ENCODE measurements around the gene ROR1.

DNA sequence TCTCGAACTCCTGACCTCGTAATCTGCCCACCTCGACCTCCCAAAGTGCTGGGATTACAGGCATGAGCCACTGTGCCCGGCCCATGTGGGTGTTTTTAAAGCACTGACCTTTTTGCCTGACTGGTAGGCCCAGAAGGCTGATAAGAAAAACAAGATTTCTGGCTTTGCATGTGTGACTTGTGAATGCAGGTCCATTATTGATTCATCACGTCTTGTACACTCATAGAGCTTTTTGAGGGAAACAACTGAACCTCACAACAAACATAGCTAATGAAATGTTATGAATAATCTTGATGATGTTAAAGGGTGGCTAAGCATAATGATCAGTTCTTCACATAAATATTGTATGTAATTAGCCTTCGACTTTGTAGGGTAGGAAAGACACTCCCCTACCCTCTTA lies 288.7 kb downstream of the ROR1 start:
- TF ChIP-seq, protein P1, sequence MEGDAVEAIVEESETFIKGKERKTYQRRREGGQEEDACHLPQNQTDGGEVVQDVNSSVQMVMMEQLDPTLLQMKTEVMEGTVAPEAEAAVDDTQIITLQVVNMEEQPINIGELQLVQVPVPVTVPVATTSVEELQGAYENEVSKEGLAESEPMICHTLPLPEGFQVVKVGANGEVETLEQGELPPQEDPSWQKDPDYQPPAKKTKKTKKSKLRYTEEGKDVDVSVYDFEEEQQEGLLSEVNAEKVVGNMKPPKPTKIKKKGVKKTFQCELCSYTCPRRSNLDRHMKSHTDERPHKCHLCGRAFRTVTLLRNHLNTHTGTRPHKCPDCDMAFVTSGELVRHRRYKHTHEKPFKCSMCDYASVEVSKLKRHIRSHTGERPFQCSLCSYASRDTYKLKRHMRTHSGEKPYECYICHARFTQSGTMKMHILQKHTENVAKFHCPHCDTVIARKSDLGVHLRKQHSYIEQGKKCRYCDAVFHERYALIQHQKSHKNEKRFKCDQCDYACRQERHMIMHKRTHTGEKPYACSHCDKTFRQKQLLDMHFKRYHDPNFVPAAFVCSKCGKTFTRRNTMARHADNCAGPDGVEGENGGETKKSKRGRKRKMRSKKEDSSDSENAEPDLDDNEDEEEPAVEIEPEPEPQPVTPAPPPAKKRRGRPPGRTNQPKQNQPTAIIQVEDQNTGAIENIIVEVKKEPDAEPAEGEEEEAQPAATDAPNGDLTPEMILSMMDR (IDR thresholded peaks at IDR 0.05; ENCODE audit: borderline replicate concordance, extremely low read depth, low read length, poor library complexity, severe bottlenecking), result no peak
- no peak for TF ChIP-seq EZH2 (IDR thresholded peaks at IDR 0.05; ENCODE audit: borderline replicate concordance, low read depth, low read length, severe bottlenecking)
